HG03097 (cell line): Measurements from ENCODE around the gene SYCE3.

ENCODE experiments used
- ATAC-seq: cut with Tn5 transposase; IDR thresholded peaks from one replicate; pipeline ENCODE4 v1.9.1; 2021; ENCODE audit not compliant: unreplicated experiment, low FRiP score

SYCE3 gene

GRCh38 chr22:50600967-50601668 is 38.4 kb upstream of the SYCE3 start:
- ATAC-seq: no peak

GRCh38 chr22:50600538-50600937 is 37.8 kb upstream of the SYCE3 start, which contains the start of gene MAPK8IP2:
Gene MAPK8IP2 (plus strand): TSS chr22:50600793. CDS start chr22:50600819, 26 bp downstream.
- no peak for ATAC-seq

- no peak for ATAC-seq
Measured at GRCh38 chr22:50599816-50600455, 37.2 kb upstream of the SYCE3 start.

- no peak for ATAC-seq
Measured at GRCh38 chr22:50597097-50597496, 34.4 kb upstream of the SYCE3 start.

- ATAC-seq: no peak
Measured at GRCh38 chr22:50595189-50595588, 32.5 kb upstream of the SYCE3 start.

GRCh38 chr22:50587407-50587806 is 24.7 kb upstream of the SYCE3 start:
- ATAC-seq: no peak

- ATAC-seq: no peak
Measured at GRCh38 chr22:50586416-50586815, 23.7 kb upstream of the SYCE3 start.

GRCh38 chr22:50585781-50586180 is 23.1 kb upstream of the SYCE3 start:
- ATAC-seq: no peak

- ATAC-seq: no peak
Measured at GRCh38 chr22:50585238-50585637, 22.5 kb upstream of the SYCE3 start.

GRCh38 chr22:50584106-50585096 is 21.7 kb upstream of the SYCE3 start:
- ATAC-seq: no peak

- peak; percentile 20 for ATAC-seq
Measured at GRCh38 chr22:50583294-50583861, 20.7 kb upstream of the SYCE3 start.

GRCh38 chr22:50582493-50583293 is 20.0 kb upstream of the SYCE3 start, which contains the start of gene CHKB:
Gene CHKB (minus strand): TSS chr22:50582849. CDS start chr22:50582781, 68 bp downstream.
- peak; percentile 81 for ATAC-seq

GRCh38 chr22:50581950-50582492 is 19.3 kb upstream of the SYCE3 start:
- no peak for ATAC-seq

GRCh38 chr22:50581031-50581949 is 18.6 kb upstream of the SYCE3 start:
- ATAC-seq: no peak

- no peak for ATAC-seq
Measured at GRCh38 chr22:50579752-50580151, 17.0 kb upstream of the SYCE3 start.

- no peak for ATAC-seq
Measured at GRCh38 chr22:50578776-50579310, 16.1 kb upstream of the SYCE3 start.

GRCh38 chr22:50577987-50578775 is 15.5 kb upstream of the SYCE3 start, which contains the start of gene CPT1B:
Gene CPT1B (minus strand): TSS chr22:50578427. CDS start chr22:50577915, 512 bp downstream.
- ATAC-seq: no peak
